Jurkat, Clone E6-1 (cell line): ENCODE measurements around the gene SUMO3.

Source experiments
- DNase-seq: peaks from one replicate; pipeline ENCODE4 v3.0.0-alpha.2; 2011; ENCODE audit warnings: low read depth, low spot score
- H3K4me3 ChIP-seq: 2 replicates; pipeline ENCODE4 v1.5.1; 2011; ENCODE audit warnings: mild to moderate bottlenecking, low read length, control low read depth, moderate library complexity

The SUMO3 gene

GRCh38 chr21:44791246-44791645 lies 26.6 kb downstream of the SUMO3 start:
- no peak overlapping the region for H3K4me3 ChIP-seq
- no peak for DNase-seq

GRCh38 chr21:44790368-44790767 lies 27.5 kb downstream of the SUMO3 start:
- no peak overlapping the region for H3K4me3 ChIP-seq

GRCh38 chr21:44789880-44790279 lies 28.0 kb downstream of the SUMO3 start:
- H3K4me3 ChIP-seq, result no peak overlapping the region
- no peak for DNase-seq

More at GRCh38 chr21:44790368-44790767, 27.5 kb downstream of the SUMO3 start:
- no peak for DNase-seq

DNA sequence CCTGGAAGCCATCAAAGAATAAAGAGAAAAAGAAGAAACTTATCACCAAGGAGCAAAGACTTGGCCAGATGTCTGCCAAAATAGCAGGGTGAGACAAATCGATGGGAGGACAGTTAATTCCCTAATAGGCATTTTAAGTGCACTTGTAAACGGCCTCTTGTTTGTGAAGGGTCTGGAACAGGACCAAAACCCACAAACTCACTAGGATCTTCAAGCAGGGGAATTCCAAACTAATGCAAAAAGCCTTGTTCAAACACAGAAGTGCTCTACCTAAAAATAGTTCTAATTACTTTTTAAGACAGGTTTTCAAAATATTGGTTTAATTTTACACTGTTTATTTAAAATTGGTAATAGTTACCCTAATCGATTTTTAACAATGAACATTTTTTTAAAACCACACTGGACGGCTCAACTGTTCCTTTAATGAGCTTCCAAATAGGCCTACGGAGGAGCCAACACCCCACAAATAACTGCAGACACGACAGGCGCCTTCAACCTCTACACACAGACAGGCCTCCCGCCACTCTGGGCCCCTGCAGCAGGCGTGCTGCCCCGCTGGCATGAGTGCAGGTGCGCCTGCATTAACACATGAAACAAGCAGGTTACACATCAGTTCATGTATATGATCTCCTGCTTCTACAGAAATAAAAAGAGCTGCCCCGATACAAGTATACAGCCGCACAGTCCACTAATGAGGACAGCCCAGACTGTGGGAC lies 32.1 kb downstream of the SUMO3 start:
- H3K4me3 ChIP-seq, result no peak overlapping the region
- DNase-seq, result no peak

- DNase-seq, result no peak
- H3K4me3 ChIP-seq, result no peak overlapping the region
Measured at GRCh38 chr21:44784810-44785209, 33.1 kb downstream of the SUMO3 start.

DNA sequence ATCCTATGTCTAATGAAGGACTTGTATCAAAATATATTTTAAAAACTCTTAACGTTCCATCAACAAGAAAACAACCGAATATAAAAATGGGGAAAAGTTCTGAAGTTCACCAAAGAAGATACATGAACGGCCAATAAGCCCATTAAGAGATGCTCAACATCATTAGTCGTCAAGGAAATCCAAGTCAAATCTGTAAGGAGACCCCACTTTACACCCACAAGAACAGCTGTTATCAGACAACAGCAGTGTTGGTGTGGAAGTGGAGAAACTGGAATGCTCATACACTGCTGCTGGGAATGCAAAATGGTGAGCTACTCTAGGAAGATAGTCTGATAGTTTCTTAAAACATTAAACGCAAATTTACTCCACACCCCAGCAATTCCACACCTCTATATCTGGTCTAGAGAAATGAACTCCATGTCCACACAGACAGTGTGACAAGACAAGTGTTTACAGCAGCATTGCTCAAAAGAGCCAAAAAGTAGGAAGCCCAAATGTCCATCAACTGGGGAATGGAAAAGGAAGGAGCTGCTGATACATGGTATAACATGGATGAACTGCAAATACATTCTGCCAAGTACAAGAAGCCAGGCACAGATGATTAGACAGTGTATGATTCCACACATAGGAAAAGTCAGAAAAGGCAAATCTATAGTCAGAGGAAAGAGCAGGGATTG lies 34.7 kb downstream of the SUMO3 start:
- no peak for DNase-seq
- no peak overlapping the region for H3K4me3 ChIP-seq

- no peak for DNase-seq
- H3K4me3 ChIP-seq, result no peak overlapping the region
Measured at GRCh38 chr21:44780767-44781459, 36.9 kb downstream of the SUMO3 start.

GRCh38 chr21:44780137-44780502 lies 37.7 kb downstream of the SUMO3 start:
- no peak overlapping the region for H3K4me3 ChIP-seq
- DNase-seq, result no peak

- no peak for DNase-seq
- H3K4me3 ChIP-seq, result no peak overlapping the region
Measured at GRCh38 chr21:44779417-44780136, 38.3 kb downstream of the SUMO3 start.

DNA sequence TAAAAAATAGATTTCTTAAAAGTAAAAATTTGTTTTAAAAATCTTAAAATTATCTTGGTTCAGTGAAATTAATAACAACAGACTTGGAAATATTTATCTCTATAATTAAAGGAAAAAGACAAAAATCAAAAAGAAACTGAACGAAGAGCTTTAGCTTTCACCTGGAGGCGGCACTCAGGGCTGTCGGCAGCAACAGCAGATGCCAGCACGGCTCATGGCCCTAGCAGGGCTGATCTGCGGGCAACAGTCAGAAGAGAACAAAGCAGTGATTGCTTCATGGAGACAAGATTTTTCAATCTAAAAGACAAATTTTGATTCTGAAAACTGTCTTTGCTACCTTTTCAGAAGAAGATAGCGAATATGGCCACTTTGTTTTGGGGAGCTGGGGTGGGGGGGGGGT lies 38.9 kb downstream of the SUMO3 start:
- H3K4me3 ChIP-seq, result no peak overlapping the region
- no peak for DNase-seq

- no peak for DNase-seq
- no peak overlapping the region for H3K4me3 ChIP-seq
Measured at GRCh38 chr21:44778499-44778911, 39.4 kb downstream of the SUMO3 start.

GRCh38 chr21:44778094-44778493 lies 39.8 kb downstream of the SUMO3 start:
- DNase-seq, result no peak
- no peak overlapping the region for H3K4me3 ChIP-seq

- DNase-seq, result no peak
- no peak overlapping the region for H3K4me3 ChIP-seq
Measured at GRCh38 chr21:44774972-44775371, 42.9 kb downstream of the SUMO3 start.

DNA sequence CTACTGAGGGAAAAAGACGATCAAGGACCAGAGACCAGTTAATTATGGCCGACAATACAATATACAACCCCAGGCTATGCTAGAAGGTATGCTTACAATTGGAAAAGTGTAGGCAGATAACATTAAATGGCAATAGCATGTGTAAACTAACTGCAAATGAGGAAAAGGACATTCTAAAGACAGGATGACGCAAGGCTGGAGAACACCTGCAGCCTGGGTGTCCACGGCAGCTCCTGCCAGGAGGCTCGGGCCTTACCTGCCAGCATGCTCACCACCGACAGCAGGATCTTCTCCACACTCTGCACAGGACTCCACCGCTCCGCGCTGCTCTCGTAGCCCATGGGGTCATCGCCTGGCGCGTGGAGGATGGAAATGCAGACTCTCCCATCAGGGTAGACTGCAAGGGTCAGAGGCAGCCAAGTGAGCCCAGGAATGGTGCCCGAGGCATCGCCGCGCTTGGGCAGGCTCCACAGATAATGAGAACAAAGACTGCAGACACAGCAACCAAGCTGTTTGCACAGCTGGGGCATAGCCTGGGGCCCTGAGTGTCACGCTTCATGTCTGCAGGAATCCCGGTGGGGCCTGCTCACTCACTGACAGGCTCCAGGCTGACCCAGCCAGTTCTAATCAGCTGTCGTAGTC lies 44.5 kb downstream of the SUMO3 start:
- H3K4me3 ChIP-seq, result no peak overlapping the region
- DNase-seq, result no peak

DNA sequence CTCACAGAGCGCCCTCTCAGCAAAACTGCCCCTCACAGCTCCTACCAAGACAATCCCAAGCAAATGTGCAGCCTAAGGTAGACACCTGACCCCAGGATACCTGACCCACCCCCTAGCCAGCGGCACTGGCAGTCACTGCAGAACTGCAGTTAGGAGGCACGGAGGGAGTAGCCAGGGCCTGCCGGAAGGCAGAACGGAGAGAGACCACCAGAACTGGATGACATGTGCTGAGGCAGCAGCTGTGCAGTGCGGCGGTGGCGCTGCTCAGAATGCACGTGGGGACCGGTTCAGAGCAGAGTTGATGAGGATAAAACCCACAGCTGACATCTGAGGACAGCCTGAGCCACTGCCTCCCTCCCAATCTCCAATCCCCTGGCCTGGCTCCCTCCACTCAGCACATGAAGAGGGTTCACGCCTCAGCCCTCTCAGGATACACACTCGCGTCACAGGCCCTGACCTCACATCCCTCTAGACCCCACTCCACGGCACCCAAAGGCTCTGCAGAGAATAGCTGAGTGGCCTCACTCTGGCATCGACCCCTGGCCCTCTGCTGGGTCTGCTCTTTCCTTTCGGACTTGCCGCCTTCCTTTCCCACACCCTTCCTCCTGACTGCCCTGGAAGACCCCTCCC lies 45.9 kb downstream of the SUMO3 start:
- no peak overlapping the region for H3K4me3 ChIP-seq
- DNase-seq, result no peak

DNA sequence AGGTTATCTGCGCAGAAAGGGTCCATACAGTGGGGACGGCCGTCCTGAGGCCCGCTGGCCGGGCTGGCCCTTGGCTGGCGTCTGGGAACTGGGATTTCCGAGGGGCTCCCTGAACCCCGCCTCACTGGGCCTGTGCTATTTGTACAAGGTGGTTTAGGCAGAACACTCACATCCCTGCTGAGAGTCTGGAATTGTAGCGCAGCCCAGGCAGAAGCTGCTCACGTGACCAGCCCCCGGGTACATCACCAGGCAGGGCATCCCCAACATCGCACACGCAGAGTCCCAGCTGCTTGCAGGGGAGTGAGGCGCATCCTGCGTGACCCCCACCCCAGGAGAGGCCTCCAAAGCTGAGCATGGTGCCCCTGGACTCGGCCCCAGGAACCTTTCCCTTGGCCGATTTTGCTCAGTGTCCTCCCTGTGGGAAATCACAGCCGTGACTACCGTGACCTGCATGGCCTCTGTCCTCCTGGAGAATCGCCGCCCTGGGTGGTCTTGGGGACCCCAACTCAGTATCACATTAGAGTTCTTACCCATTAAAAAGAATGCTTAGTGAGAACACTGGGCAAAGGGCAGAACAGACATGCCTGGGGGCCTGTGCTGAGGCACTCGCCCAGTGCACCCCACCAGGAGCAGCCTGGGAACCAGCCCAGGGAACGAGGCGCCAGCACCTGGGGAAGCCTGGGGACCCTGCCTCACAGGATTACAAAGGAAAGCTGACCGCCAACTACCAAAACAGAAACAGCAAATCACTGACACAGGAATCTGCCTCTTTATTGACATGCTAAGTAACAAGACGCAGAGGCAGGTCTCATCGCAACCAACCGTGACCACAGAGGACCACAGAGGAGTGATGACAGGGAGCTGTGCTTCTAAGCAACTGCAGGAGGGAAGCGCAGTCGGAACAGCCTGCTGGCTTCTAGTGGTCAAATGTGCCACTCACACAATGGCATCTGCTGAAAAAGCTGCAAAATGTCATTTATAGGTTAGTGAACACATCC lies 49.7 kb downstream of the SUMO3 start:
- DNase-seq, result no peak
- H3K4me3 ChIP-seq, result no peak overlapping the region

GRCh38 chr21:44766818-44767354 lies 51.0 kb downstream of the SUMO3 start:
- no peak for DNase-seq
- H3K4me3 ChIP-seq, result no peak overlapping the region
